Fibroblast of villous mesenchyme (primary cell): Measurements from ENCODE around the gene SLC4A4. TPM values are rescaled to one million over a fixed set of nuclear protein-coding genes. Genes with fewer than 3 reads are reported as not detected.

Experiments used
- DNase-seq: peaks from one replicate; pipeline ENCODE4 v3.0.0-alpha.2; 2010; ENCODE audit warnings: low read depth
- H3K4me3 ChIP-seq: 2 replicates; pipeline ENCODE4 v1.5.1; 2011; ENCODE audit warnings: low read depth, mild to moderate bottlenecking, low read length
- total RNA-seq: library from RNA; depleted of rRNA; stranded (reverse); fragments of >200 nt; gene quantifications from 2 replicates; pipeline ENCODE4 v1.2.3, GENCODE V29; 2012
- TF ChIP-seq, protein P1 (sequence below): IDR thresholded peaks from 2 replicates; pipeline ENCODE4 v1.5.1; 2012; ENCODE audit warnings: low read depth, mild to moderate bottlenecking, low read length; ENCODE audit not compliant: insufficient read depth

Gene SLC4A4
- total RNA-seq, 1 donor = 12.5 TPM

DNA sequence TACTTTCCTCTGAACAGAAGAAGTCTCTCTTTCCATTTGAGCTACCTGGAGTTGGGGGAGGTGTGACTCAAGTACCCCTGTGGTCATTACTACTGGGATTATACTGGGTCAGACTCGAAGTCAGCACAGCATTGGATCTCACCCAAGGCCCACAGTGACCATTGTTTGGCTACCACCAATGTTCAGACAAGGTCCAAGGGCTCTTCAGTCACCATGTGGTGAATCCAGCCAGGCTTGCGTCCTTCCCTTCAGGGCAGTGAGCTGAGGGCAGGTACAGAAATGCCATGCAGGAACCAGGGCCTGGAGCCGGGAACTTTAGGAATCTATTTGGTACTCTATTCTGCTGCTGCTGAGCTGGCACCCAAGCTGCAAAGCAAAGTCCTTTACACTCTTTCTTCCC lies 5.5 kb upstream of the SLC4A4 start:
- no peak overlapping the region for H3K4me3 ChIP-seq
- TF ChIP-seq, protein P1, sequence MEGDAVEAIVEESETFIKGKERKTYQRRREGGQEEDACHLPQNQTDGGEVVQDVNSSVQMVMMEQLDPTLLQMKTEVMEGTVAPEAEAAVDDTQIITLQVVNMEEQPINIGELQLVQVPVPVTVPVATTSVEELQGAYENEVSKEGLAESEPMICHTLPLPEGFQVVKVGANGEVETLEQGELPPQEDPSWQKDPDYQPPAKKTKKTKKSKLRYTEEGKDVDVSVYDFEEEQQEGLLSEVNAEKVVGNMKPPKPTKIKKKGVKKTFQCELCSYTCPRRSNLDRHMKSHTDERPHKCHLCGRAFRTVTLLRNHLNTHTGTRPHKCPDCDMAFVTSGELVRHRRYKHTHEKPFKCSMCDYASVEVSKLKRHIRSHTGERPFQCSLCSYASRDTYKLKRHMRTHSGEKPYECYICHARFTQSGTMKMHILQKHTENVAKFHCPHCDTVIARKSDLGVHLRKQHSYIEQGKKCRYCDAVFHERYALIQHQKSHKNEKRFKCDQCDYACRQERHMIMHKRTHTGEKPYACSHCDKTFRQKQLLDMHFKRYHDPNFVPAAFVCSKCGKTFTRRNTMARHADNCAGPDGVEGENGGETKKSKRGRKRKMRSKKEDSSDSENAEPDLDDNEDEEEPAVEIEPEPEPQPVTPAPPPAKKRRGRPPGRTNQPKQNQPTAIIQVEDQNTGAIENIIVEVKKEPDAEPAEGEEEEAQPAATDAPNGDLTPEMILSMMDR = no peak
- DNase-seq = no peak

- TF ChIP-seq, protein P1 = no peak
- no peak overlapping the region for H3K4me3 ChIP-seq
- DNase-seq = no peak
These were observed 4.9 kb upstream of the SLC4A4 start for GRCh38 chr4:71333960-71334359.

- no peak overlapping the region for H3K4me3 ChIP-seq
- no peak for DNase-seq
- TF ChIP-seq, protein P1 = no peak
These were observed 4.3 kb upstream of the SLC4A4 start for GRCh38 chr4:71334465-71334882.

DNA sequence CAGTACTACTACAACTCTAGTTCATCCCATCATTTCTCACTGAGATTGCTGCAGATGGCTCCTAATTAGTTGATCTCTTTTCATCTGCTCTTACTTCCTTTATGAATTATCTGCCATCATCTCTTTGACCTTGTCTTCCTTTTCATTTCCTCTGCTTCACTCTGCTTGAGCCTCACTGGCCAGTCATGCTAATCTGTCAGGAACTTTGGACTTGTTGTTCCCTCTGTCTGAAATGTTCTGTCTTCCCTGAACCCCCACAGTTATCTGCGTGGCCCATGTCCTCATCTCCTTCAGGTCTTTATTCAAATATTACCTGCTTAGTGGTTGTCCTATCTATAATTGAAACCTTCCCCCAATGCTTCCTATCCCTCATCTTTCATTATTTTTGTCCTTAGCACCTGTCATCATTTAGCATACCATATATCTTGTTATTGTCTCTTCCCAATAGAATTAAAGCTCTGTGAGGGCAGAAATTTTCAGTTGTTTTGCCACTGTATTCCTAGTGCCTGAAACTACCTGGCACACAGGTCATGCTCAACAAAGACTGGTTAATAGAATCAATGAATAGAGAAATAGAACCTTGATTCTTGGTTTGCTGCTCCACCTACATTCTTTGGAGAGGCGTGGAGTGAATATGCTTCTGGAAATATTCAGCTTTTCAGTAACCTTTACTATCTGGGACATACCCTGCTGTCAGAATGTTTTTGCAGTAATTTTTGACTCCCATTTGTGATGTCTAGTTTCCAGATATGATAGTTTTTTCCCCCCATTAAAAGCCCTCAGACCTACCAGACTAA lies 5.0 kb downstream of the SLC4A4 start:
- TF ChIP-seq, protein P1 = no peak
- no peak overlapping the region for H3K4me3 ChIP-seq
- DNase-seq = no peak

- DNase-seq = no peak
- H3K4me3 ChIP-seq = no peak overlapping the region
- TF ChIP-seq, protein P1 = no peak
These were observed 7.9 kb downstream of the SLC4A4 start for GRCh38 chr4:71346710-71347109.

DNA sequence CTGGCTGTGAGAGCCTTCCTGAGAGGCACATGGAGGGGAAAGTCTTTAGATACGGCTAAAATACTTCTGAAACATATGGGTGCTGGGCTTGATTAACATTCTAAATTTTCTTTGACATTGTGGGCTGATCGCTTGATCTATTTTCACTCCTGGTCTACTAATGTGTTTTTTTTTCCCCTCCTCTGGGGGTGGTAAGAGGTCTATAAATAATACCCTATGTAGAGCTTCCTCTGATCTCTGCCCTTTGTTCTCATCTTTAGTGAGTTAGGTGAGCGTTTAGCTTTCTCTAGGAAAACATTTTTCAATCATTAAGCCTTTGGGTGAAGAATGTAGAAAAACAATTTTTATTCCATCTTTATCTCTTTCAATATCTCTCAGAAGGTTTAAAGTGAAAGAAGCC lies 9.8 kb downstream of the SLC4A4 start:
- no peak overlapping the region for H3K4me3 ChIP-seq
- TF ChIP-seq, protein P1 = no peak
- no peak for DNase-seq

GRCh38 chr4:71355045-71355444 lies 16.2 kb downstream of the SLC4A4 start:
- H3K4me3 ChIP-seq = no peak overlapping the region
- DNase-seq = no peak
- TF ChIP-seq, protein P1 = no peak
